ENCODE results near the gene RGS11. TPM values are rescaled to one million over a fixed set of nuclear protein-coding genes. Genes with fewer than 3 reads are reported as not detected.

Gene RGS11
- total and polyA plus RNA-seq, 12 donors: 1.9 to 36.4 (median 12.5) TPM

DNA sequence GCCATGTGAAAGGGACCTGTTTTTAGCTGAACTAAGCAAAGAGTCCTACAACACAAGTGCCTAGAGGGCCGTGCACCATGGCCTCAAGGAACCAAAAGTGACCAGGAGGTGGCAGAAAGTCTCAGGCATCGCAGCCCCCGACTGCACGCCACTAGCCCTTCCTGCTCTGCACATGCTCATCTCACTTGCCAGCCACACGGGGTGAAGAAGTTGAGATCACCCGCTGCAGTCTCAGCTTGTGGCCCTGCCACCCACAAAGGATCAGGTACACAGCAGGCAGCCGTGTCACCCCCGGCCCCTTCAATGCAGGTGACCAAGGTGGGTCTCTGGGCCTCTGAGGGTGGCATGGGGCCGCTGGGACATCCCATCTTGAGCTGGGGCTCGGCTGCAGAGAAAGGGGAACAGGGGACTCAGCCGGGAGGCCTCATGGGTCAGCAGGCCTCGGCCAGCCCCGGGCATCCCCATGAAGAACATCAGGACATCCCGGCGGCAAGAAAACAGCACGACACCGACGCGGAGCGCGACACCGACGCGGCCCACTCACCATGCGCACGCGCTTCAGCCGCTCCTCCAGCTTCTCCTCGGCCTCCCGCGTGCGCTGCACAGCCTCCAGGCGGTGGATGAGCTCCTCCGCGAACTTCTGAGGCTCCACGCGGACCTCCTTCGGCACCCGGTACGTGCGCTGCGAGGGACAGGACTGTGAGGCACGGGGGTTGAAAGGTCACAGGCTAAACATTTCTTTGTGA, 28.2 kb upstream of the RGS11 start:
- DNase-seq: no peak
- Histone ChIP-seq H3K9me3 (no peaks in the 10 kb centered on the region), H3K4me3 (no peak overlapping the region), H3K4me1 (no peaks in the 10 kb centered on the region), H3K27me3 (no peaks in the 10 kb centered on the region), H3K36me3 (peaks cover 0 to 79% (median 6%) of the 10 kb centered on the region in 9 donors), H3K27ac (no peak overlapping the region)
- intact Hi-C loops (cut with DNase I): no loop called here
- ATAC-seq: peak in 2 of 8 donors; percentile 40 to 50
- TF ChIP-seq, protein P1, sequence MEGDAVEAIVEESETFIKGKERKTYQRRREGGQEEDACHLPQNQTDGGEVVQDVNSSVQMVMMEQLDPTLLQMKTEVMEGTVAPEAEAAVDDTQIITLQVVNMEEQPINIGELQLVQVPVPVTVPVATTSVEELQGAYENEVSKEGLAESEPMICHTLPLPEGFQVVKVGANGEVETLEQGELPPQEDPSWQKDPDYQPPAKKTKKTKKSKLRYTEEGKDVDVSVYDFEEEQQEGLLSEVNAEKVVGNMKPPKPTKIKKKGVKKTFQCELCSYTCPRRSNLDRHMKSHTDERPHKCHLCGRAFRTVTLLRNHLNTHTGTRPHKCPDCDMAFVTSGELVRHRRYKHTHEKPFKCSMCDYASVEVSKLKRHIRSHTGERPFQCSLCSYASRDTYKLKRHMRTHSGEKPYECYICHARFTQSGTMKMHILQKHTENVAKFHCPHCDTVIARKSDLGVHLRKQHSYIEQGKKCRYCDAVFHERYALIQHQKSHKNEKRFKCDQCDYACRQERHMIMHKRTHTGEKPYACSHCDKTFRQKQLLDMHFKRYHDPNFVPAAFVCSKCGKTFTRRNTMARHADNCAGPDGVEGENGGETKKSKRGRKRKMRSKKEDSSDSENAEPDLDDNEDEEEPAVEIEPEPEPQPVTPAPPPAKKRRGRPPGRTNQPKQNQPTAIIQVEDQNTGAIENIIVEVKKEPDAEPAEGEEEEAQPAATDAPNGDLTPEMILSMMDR (IDR thresholded peaks at IDR 0.05): peak in 3 of 9 donors; percentile 16 to 24 (median 17)
- WGBS, 2 donors: 90% methylated on average over 43 of the region's 43 CpGs

DNA sequence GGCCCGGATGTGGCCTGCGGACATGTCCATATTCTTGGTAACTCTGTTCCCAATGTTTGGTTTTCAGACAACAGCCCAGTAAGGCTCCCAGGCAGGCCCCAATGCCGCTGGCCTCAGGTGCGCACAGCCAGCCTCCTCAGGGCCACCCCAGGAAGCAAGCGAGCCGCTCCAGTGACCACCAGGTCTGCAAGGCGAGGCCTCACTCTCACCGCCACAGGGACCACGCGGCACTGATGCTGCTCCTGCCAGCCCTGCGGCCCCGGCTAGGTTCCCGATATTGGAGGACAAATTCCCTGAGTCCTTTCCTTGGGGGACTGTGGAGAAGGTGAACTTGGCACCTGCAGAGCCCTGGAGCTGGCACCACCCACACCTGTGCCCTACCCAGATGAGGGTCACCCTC, 26.2 kb upstream of the RGS11 start:
- TF ChIP-seq, protein P1 (IDR thresholded peaks at IDR 0.05): no peak
- DNase-seq: no peak
- Histone ChIP-seq H3K4me3 (no peak overlapping the region), H3K27me3 (no peaks in the 10 kb centered on the region), H3K4me1 (no peaks in the 10 kb centered on the region), H3K27ac (no peak overlapping the region), H3K36me3 (peaks cover 0 to 78% (median 4%) of the 10 kb centered on the region in 9 donors), H3K9me3 (no peaks in the 10 kb centered on the region)
- no peak for ATAC-seq
- WGBS, 2 donors: 97 to 98% methylated on average over 13 of the region's 13 CpGs
- intact Hi-C loops (cut with DNase I): no loop called here

DNA sequence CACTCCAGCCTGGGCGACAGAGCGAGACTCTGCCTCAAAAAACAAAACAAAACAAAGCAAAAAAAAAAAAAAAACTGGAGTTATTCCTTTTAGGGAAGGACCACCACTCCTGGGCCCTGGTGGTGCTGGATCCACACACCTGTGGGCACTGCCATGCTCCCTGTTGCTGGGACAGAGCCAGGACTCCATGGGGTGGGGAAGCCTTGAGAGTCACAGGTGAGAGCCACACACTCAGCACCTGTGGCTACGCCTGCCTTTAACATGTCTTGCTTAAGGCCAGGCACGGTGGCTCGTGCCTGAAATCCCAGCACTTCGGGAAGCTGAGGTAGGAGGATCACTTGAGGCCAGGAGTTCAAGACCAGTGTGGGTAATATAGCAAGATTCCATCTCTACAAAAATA, 25.5 kb upstream of the RGS11 start:
- H3K36me3 ChIP-seq: peaks cover 0 to 78% (median 10%) of the 10 kb centered on the region in 9 donors
- TF ChIP-seq, protein P1 (IDR thresholded peaks at IDR 0.05): no peak
- DNase-seq (no peak), ATAC-seq (no peak)
- H3K27me3 ChIP-seq: no peaks in the 10 kb centered on the region
- no peak overlapping the region for H3K4me3 ChIP-seq
- no peaks in the 10 kb centered on the region for H3K9me3 ChIP-seq
- WGBS, 2 donors: 97% methylated on average over 6 of the region's 6 CpGs
- no peak overlapping the region for H3K27ac ChIP-seq
- H3K4me1 ChIP-seq: no peaks in the 10 kb centered on the region
- intact Hi-C loops (cut with DNase I): no loop called here

DNA sequence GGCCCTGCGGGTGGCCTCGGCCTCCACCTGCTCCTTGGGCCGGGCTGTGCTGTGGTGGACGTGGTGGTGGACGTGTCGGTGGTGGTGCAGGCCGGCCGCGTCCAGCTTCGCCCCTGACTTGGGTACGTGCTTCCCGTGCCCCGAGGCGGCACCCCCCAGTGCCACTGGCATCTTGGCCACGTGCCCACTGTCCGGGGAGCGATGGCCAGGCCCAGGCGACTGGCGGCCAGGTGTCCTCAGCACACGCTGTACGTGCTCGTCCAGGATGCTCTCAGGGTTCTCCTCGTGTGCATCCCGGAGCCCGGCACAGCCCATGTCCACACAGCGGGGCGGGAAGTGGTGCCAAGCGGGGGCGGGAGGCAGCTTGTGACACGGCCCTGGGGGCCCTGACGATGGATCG, 22.1 kb upstream of the RGS11 start:
- H3K4me3 ChIP-seq: no peak overlapping the region
- H3K27me3 ChIP-seq: no peaks in the 10 kb centered on the region
- no peaks in the 10 kb centered on the region for H3K9me3 ChIP-seq
- H3K36me3 ChIP-seq: peaks cover 0 to 76% (median 10%) of the 10 kb centered on the region in 9 donors
- H3K4me1 ChIP-seq: no peaks in the 10 kb centered on the region
- no peak for ATAC-seq
- TF ChIP-seq, protein P1 (IDR thresholded peaks at IDR 0.05): no peak
- no peak for DNase-seq
- H3K27ac ChIP-seq: no peak overlapping the region
- WGBS, 2 donors: 95% methylated on average over 29 to 32 of the region's 32 CpGs
- intact Hi-C loops (cut with DNase I): no loop called here
